H1 (cell line): ENCODE results near the gene TOP2B.

Experiments
- CEBPB ChIP-seq: IDR thresholded peaks from 2 replicates; pipeline ENCODE4 v1.6.1; 2012; ENCODE audit warnings: low read depth, low read length
- CTCF ChIP-seq, 3 experiments: IDR thresholded peaks; 1 replicate in 2 of 3; 2 replicates in 1 of 3; pipeline versions ENCODE4 v1.5.1 to v1.6.1; 2011; ENCODE audit warnings: low read length in 3 of 3, mild to moderate bottlenecking in 3 of 3, inconsistent platforms in 2 of 3, low read depth in 1 of 3, moderate library complexity in 1 of 3; ENCODE audit not compliant: insufficient read depth in 1 of 3; ENCODE audit errors: control extremely low read depth in 1 of 3
- EZH2 ChIP-seq: fragments of 200-600 bp; sonication (generic); IDR thresholded peaks from 2 replicates; pipeline ENCODE4 v1.7.1; 2012; ENCODE audit warnings: low read depth, mild to moderate bottlenecking, moderate library complexity, low read length, inconsistent platforms; ENCODE audit not compliant: severe bottlenecking
- MAX ChIP-seq: IDR thresholded peaks from 2 replicates; pipeline ENCODE4 v1.6.1; 2012; ENCODE audit warnings: inconsistent platforms
- POLR2A ChIP-seq, 2 experiments: IDR thresholded peaks; 1 replicate in 1 of 2; 2 replicates in 1 of 2; pipeline ENCODE4 v1.6.1; 2011; ENCODE audit warnings: low read depth in 2 of 2, low read length in 2 of 2, mild to moderate bottlenecking in 2 of 2; ENCODE audit errors: control extremely low read depth in 1 of 2
- POLR2AphosphoS5 ChIP-seq: IDR thresholded peaks from 2 replicates; pipeline ENCODE4 v1.6.1; 2011; ENCODE audit warnings: low read depth, low read length
- SIN3A ChIP-seq, 2 experiments: IDR thresholded peaks in 1 of 2; conservative IDR thresholded peaks in 1 of 2; 2 replicates each; pipeline ENCODE4 v1.6.1; 2011 to 2012; ENCODE audit warnings: low read length in 2 of 2, improper control_type of control experiment in 1 of 2, low read depth in 1 of 2, mild to moderate bottlenecking in 1 of 2
- TBP ChIP-seq: IDR thresholded peaks from 2 replicates; pipeline ENCODE4 v1.6.1; 2011; ENCODE audit warnings: low read depth, low read length, improper control_type of control experiment
- TEAD4 ChIP-seq: IDR thresholded peaks from 2 replicates; pipeline ENCODE4 v1.6.1; 2012; ENCODE audit warnings: low read depth, low read length, inconsistent platforms, mixed read lengths

- TF ChIP-seq SIN3A (conservative IDR thresholded peaks at IDR 0.05 in 1 of 2, IDR thresholded peaks at IDR 0.05 in 1 of 2; ENCODE audit: low read depth in 1 of 2, low read length in 2 of 2) = no peak
- TF ChIP-seq POLR2A (IDR thresholded peaks at IDR 0.05; ENCODE audit: control extremely low read depth in 1 of 2, low read depth in 2 of 2, low read length in 2 of 2) = no peak
- no peak for TF ChIP-seq CTCF (IDR thresholded peaks at IDR 0.05; ENCODE audit: control extremely low read depth in 1 of 3, insufficient read depth in 1 of 3, low read depth in 1 of 3, low read length in 3 of 3)
- TF ChIP-seq EZH2 = no peak
- TF ChIP-seq MAX = no peak
- TF ChIP-seq POLR2AphosphoS5 = no peak
- no peak for TF ChIP-seq CEBPB
- no peak for TF ChIP-seq TEAD4
- no peak for TF ChIP-seq TBP
These were observed 12.4 kb upstream of the TOP2B start for GRCh38 chr3:25677121-25677520.
